HCT116 (cell line): ENCODE measurements around the gene MUC6. TPM values are rescaled to one million over a fixed set of nuclear protein-coding genes. Genes with fewer than 3 reads are reported as not detected.

ENCODE experiments used
- ATAC-seq: fragments of 200-7000 bp; cut with Tn5 transposase; 2 replicates; pipeline ENCODE4 v1.9.1; 2020; ENCODE audit warnings: mild to moderate bottlenecking, moderate library complexity
- BruUV-seq: library from RNA; stranded (reverse); fragments of 400-500 nt; replicated peaks from 2 replicates; lab custom pipeline; 2021; lab: Mats Ljungman, UMichigan
- CTCF ChIA-PET: fragments of 300-600 bp; sonication (Branson Sonifier 250); formaldehyde crosslinking; loops from one replicate; lab custom pipeline; 2021; ENCODE audit warnings: antibody characterized with exemption; lab: Charles Lee
- POLR2A ChIA-PET: fragments of 300-600, 350-600 bp; sonication (Branson Sonifier 250); formaldehyde crosslinking; loops from one replicate; lab custom pipeline; 2021; ENCODE audit warnings: antibody characterized with exemption; lab: Charles Lee
- RAD21 ChIA-PET, 2 experiments: fragments of 300-600 bp; sonication (Branson Sonifier 250); formaldehyde crosslinking; loops; one replicate each; lab custom pipeline; 2023; ENCODE audit warnings: low total read pairs in 2 of 2; ENCODE audit not compliant: uncharacterized antibody in 2 of 2, unreplicated experiment in 2 of 2, low non-redundant PET in 1 of 2; lab: Charles Lee
- DNase-seq: peaks from one replicate; pipeline ENCODE4 v3.0.0-alpha.2; 2010; ENCODE audit warnings: low read depth, low spot score
- H2AFZ ChIP-seq: fragments of 200-600 bp; shearing (Covaris generic), sonication (generic); 2 replicates; pipeline ENCODE4 v1.6.1; 2017; ENCODE audit warnings: low read depth, mixed run types, mixed read lengths, antibody characterized with exemption, low read length; ENCODE audit not compliant: poor library complexity, severe bottlenecking
- H3K27ac ChIP-seq: 2 replicates; pipeline ENCODE4 v1.5.1; 2012; ENCODE audit warnings: low read depth, low read length
- H3K27me3 ChIP-seq: fragments of 200-600 bp; sonication (generic); 2 replicates; pipeline ENCODE4 v1.6.1; 2016; ENCODE audit warnings: mixed run types, low read length, mixed read lengths; ENCODE audit not compliant: insufficient read depth
- H3K36me3 ChIP-seq, 2 experiments: fragments of 200-500 bp in 1 of 2; fragments of 200-600 bp in 1 of 2; sonication (Bioruptor generic) in 1 of 2; sonication (generic) in 1 of 2; 2 replicates each; pipeline versions ENCODE4 v1.5.1 to v1.6.1; 2014 to 2016; ENCODE audit warnings: low read length in 2 of 2, inconsistent platforms in 1 of 2, mixed read lengths in 1 of 2, mixed run types in 1 of 2; ENCODE audit not compliant: insufficient read depth in 2 of 2, control insufficient read depth in 1 of 2
- H3K4me1 ChIP-seq, 2 experiments: fragments of 200-600 bp in 1 of 2; sonication (generic) in 1 of 2; 2 replicates each; pipeline versions ENCODE4 v1.5.1 to v1.6.1; 2012 to 2017; ENCODE audit warnings: low read length in 2 of 2, inconsistent platforms in 1 of 2, mild to moderate bottlenecking in 1 of 2, mixed read lengths in 1 of 2, mixed run types in 1 of 2, moderate library complexity in 1 of 2; ENCODE audit not compliant: insufficient read depth in 2 of 2, control insufficient read depth in 1 of 2
- H3K4me2 ChIP-seq: fragments of 200-600 bp; sonication (generic); 2 replicates; pipeline ENCODE4 v1.6.1; 2017; ENCODE audit warnings: mixed run types, low read length, mixed read lengths
- H3K4me3 ChIP-seq, 2 experiments: fragments of 200-600 bp in 1 of 2; sonication (generic) in 1 of 2; replicated peaks in 1 of 2; 2 replicates each; pipeline ENCODE4 v1.5.1; 2011 to 2016; ENCODE audit warnings: low read length in 2 of 2, control low read depth in 1 of 2, low read depth in 1 of 2, mild to moderate bottlenecking in 1 of 2, mixed read lengths in 1 of 2, mixed run types in 1 of 2
- H3K79me2 ChIP-seq: fragments of 200-600 bp; sonication (generic); 2 replicates; pipeline ENCODE4 v1.6.1; 2017; ENCODE audit warnings: mild to moderate bottlenecking, mixed run types, low read length, moderate library complexity, mixed read lengths; ENCODE audit not compliant: insufficient read depth
- H3K9ac ChIP-seq: fragments of 200-600 bp; sonication (generic); 2 replicates; pipeline ENCODE4 v1.6.1; 2016; ENCODE audit warnings: low read length, mixed read lengths
- H3K9me2 ChIP-seq: fragments of 200-600 bp; sonication (generic), shearing (Covaris generic); 2 replicates; pipeline ENCODE4 v1.6.1; 2017; ENCODE audit warnings: mixed run types, mild to moderate bottlenecking, moderate library complexity; ENCODE audit not compliant: insufficient read depth
- H3K9me3 ChIP-seq, 2 experiments: fragments of 200-500 bp in 1 of 2; fragments of 200-600 bp in 1 of 2; sonication (Bioruptor generic) in 1 of 2; sonication (generic) in 1 of 2; 2 replicates each; pipeline ENCODE4 v1.6.1; 2014 to 2017; ENCODE audit warnings: low read length in 2 of 2, mixed read lengths in 2 of 2, inconsistent platforms in 1 of 2, low read depth in 1 of 2, mild to moderate bottlenecking in 1 of 2, mixed run types in 1 of 2, moderate library complexity in 1 of 2; ENCODE audit not compliant: control insufficient read depth in 1 of 2, insufficient read depth in 1 of 2
- H4K20me1 ChIP-seq: fragments of 200-600 bp; sonication (generic), shearing (Covaris generic); 2 replicates; pipeline ENCODE4 v1.6.1; 2017; ENCODE audit warnings: mixed run types, mild to moderate bottlenecking, moderate library complexity; ENCODE audit not compliant: insufficient read depth
- ATF3 ChIP-seq: IDR thresholded peaks from 2 replicates; pipeline ENCODE4 v1.6.1; 2012
- CBX3 ChIP-seq: IDR thresholded peaks from 2 replicates; pipeline ENCODE4 v1.6.1; 2012; ENCODE audit warnings: low read depth
- CEBPB ChIP-seq: IDR thresholded peaks from 2 replicates; pipeline ENCODE4 v1.6.1; 2012; ENCODE audit warnings: low read depth
- ELF1 ChIP-seq: IDR thresholded peaks from 2 replicates; pipeline ENCODE4 v1.6.1; 2012; ENCODE audit warnings: low read depth, borderline replicate concordance
- EZH2phosphoT487 ChIP-seq: fragments of 200-600 bp; IDR thresholded peaks from 2 replicates; pipeline ENCODE4 v1.6.1; 2018; ENCODE audit warnings: antibody characterized with exemption, borderline replicate concordance
- FOSL1 ChIP-seq: IDR thresholded peaks from 2 replicates; pipeline ENCODE4 v1.6.1; 2012; ENCODE audit warnings: low read depth
- JUND ChIP-seq: IDR thresholded peaks from 2 replicates; pipeline ENCODE4 v1.6.1; 2012
- MAX ChIP-seq: IDR thresholded peaks from 2 replicates; pipeline ENCODE4 v1.6.1; 2012
- REST ChIP-seq: IDR thresholded peaks from 2 replicates; pipeline ENCODE4 v1.6.1; 2012; ENCODE audit warnings: low read depth
- SIN3A ChIP-seq: IDR thresholded peaks from 2 replicates; pipeline ENCODE4 v1.6.1; 2012; ENCODE audit warnings: low read depth
- SP1 ChIP-seq: IDR thresholded peaks from 2 replicates; pipeline ENCODE4 v1.6.1; 2012; ENCODE audit warnings: low read depth
- SRF ChIP-seq: IDR thresholded peaks from 2 replicates; pipeline ENCODE4 v1.6.1; 2012; ENCODE audit warnings: low read depth
- ZBTB33 ChIP-seq: IDR thresholded peaks from 2 replicates; pipeline ENCODE4 v1.6.1; 2011; ENCODE audit warnings: mild to moderate bottlenecking, low read length, moderate library complexity; ENCODE audit not compliant: insufficient replicate concordance; ENCODE audit errors: extremely low read depth
- ZFX ChIP-seq: fragments of 450-650 bp; IDR thresholded peaks from 2 replicates; pipeline ENCODE4 v1.6.1; 2017
- ZNF274 ChIP-seq: fragments of 200-500 bp; sonication (Bioruptor generic); IDR thresholded peaks from 2 replicates; pipeline ENCODE4 v1.6.1; 2014; ENCODE audit warnings: mild to moderate bottlenecking, low read depth, low read length, inconsistent platforms
- intact Hi-C: fragments of 100-400 bp; cut with micrococcal nuclease; formaldehyde crosslinking; loops from 2 replicates; pipeline ENCODE4 v1.10.0; 2022
- total RNA-seq: library from RNA; stranded (reverse); gene quantifications from one replicate; pipeline ENCODE4 v1.2.1, GENCODE V29; 2021; ENCODE audit not compliant: unreplicated experiment

Gene MUC6
- total RNA-seq, 1 experiment from 2014 or later: 0.02 TPM

- no peak for TF ChIP-seq ZNF274
- TF ChIP-seq MAX: no peak
- TF ChIP-seq, all 23 proteins: peak for 0
- DNase-seq (no peak), ATAC-seq (no peak)
- H3K4me1 ChIP-seq: no peaks in the 10 kb centered on the region
- no peak overlapping the region for H2AFZ ChIP-seq
- no peak overlapping the region for H3K9ac ChIP-seq
- H3K4me2 ChIP-seq: no peak overlapping the region
- no TSS peak for BruUV-seq
- no peak overlapping the region for H3K4me3 ChIP-seq
- H3K9me3 ChIP-seq: no peaks in the 10 kb centered on the region
- ChIA-PET RAD21 (no interaction called here), POLR2A (no interaction called here), CTCF (no interaction called here)
- no peak overlapping the region for H3K27ac ChIP-seq
- no peaks in the 10 kb centered on the region; the same call in 1 of the 2 replicates for H3K79me2 ChIP-seq
- peaks cover 21 to 31% of the 10 kb centered on the region in 2 experiments for H3K36me3 ChIP-seq
- no peaks in the 10 kb centered on the region for H3K27me3 ChIP-seq
- no peaks in the 10 kb centered on the region for H3K9me2 ChIP-seq
- no peaks in the 10 kb centered on the region for H4K20me1 ChIP-seq
- intact Hi-C loops: no loop called here
Measured at GRCh38 chr11:986270-986951, 50.1 kb downstream of the MUC6 start.

- Histone ChIP-seq H2AFZ (no peak overlapping the region), H3K4me2 (no peak overlapping the region), H3K27ac (no peak overlapping the region), H4K20me1 (no peaks in the 10 kb centered on the region), H3K9me3 (no peaks in the 10 kb centered on the region), H3K4me3 (no peak overlapping the region), H3K9ac (no peak overlapping the region), H3K9me2 (no peaks in the 10 kb centered on the region), H3K36me3 (peaks cover 26 to 32% of the 10 kb centered on the region in 2 experiments), H3K79me2 (no peaks in the 10 kb centered on the region; the same call in 1 of the 2 replicates), H3K27me3 (no peaks in the 10 kb centered on the region), H3K4me1 (no peaks in the 10 kb centered on the region)
- ATAC-seq: no peak
- ChIA-PET CTCF (no interaction called here), POLR2A (no interaction called here), RAD21 (no interaction called here)
- intact Hi-C loops: no loop called here
- DNase-seq: no peak
- BruUV-seq: no TSS peak
- TF ChIP-seq REST: no peak
- TF ChIP-seq CEBPB: no peak
- no peak for TF ChIP-seq MAX
- TF ChIP-seq ZFX: no peak
- TF ChIP-seq JUND: no peak
- no peak for TF ChIP-seq SRF
- TF ChIP-seq CBX3: no peak
- no peak for TF ChIP-seq FOSL1
- TF ChIP-seq ZNF274: no peak
- TF ChIP-seq EZH2phosphoT487: no peak
- TF ChIP-seq ELF1: no peak
- TF ChIP-seq SIN3A: no peak
- no peak for TF ChIP-seq ZBTB33
- TF ChIP-seq SP1: no peak
- TF ChIP-seq ATF3: no peak
Measured at GRCh38 chr11:985848-986247, 50.7 kb downstream of the MUC6 start.
